ENCODE results near the gene ADCK1.
A peak's percentile ranks its signal among the peaks of the same experiment; 100 is the strongest.
"Not testable (repeated sequence)": the region's sequence is repeated elsewhere in the genome, so short reads cannot be mapped to it uniquely, and the experiment has no call there.

Gene ADCK1

DNA sequence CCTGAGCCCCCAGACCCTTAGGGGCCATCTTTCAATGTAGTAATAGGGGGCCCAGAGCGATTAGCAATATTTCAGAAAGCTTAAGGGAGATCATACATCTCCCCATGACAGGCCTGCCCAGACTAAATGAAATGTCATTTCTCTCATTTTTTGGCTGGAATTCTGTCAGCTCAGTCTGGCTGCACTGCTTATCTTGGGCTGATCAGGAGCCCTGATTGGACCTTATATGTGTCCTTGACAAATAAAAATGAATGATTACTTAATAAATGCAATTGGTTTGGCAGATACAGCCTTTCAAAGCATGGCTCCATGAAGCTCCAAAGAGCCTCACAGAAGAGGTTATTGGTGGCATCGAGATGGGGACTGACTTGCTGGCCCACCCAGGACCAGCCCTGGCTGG lies 121.9 kb downstream of the ADCK1 start:
- Histone ChIP-seq H3K36me3 (ENCODE audit: control insufficient read depth in 1 of 2, insufficient read depth in 2 of 2, low read length in 2 of 2) (peaks cover 0 to 15% of the 10 kb centered on the region in 2 donors), H3K27ac (ENCODE audit: low read length) (no peak overlapping the region)

DNA sequence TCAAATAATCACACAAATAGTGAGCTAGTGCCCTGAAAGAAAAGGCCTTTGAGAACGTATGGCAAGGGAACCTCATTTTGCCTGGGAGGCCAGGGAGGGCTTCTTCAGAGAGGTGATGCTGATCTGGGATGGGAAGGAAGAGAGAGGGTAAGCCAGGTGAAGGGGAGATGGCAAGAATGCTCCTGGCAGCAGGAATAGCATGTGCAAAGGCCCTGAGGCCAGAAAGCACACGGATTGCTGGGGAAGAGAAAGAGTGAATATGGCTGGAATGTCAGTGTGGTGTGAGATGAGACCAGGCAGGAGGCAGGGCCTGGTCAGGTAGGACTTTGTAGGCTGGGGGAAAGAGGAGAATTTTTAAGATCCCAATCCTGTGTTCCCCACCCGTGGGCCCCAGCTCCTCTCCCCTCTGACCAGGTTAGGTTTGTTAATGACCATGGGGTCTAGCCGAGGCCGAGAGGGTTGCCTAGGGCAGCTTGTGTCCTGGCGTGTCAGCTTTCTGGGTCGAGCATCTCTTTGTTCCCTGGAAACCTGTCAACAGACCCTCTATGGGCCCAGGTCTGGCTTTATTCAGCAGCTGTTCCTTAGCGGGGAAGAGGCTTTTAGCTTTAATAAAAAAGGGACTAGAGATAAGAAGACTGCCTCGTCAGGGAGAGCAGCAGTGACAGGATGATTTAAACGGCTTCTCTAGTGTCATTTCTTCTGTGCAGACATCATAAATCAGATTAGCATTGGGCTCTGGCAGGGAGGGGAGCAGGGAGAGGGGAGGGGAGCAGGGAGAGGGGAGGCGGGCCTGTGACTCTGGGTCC lies 123.4 kb downstream of the ADCK1 start:
- no peak overlapping the region for H3K4me3 ChIP-seq (ENCODE audit: low read depth in 1 of 2, low read length in 2 of 2)
- peaks cover 0 to 24% of the 10 kb centered on the region in 2 donors for H3K36me3 ChIP-seq (ENCODE audit: control insufficient read depth in 1 of 2, insufficient read depth in 2 of 2, low read length in 2 of 2)
- no peaks in the 10 kb centered on the region for H3K4me1 ChIP-seq (ENCODE audit: control insufficient read depth in 1 of 2, insufficient read depth in 2 of 2, low read length in 2 of 2)
- no peaks in the 10 kb centered on the region for H3K27me3 ChIP-seq (ENCODE audit: low read depth, low read length)
- no peaks in the 10 kb centered on the region for H3K9me3 ChIP-seq (ENCODE audit: control insufficient read depth in 1 of 2, low read length in 2 of 2)
- H3K27ac ChIP-seq (ENCODE audit: low read length), result no peak overlapping the region

More for the DNA sequence above, 121.9 kb downstream of the ADCK1 start:
- Histone ChIP-seq H3K9me3 (ENCODE audit: control insufficient read depth in 1 of 2, low read length in 2 of 2) (no peaks in the 10 kb centered on the region), H3K4me1 (ENCODE audit: control insufficient read depth in 1 of 2, insufficient read depth in 2 of 2, low read length in 2 of 2) (no peaks in the 10 kb centered on the region), H3K4me3 (ENCODE audit: low read depth in 1 of 2, low read length in 2 of 2) (no peak overlapping the region), H3K27me3 (ENCODE audit: low read depth, low read length) (no peaks in the 10 kb centered on the region)

DNA sequence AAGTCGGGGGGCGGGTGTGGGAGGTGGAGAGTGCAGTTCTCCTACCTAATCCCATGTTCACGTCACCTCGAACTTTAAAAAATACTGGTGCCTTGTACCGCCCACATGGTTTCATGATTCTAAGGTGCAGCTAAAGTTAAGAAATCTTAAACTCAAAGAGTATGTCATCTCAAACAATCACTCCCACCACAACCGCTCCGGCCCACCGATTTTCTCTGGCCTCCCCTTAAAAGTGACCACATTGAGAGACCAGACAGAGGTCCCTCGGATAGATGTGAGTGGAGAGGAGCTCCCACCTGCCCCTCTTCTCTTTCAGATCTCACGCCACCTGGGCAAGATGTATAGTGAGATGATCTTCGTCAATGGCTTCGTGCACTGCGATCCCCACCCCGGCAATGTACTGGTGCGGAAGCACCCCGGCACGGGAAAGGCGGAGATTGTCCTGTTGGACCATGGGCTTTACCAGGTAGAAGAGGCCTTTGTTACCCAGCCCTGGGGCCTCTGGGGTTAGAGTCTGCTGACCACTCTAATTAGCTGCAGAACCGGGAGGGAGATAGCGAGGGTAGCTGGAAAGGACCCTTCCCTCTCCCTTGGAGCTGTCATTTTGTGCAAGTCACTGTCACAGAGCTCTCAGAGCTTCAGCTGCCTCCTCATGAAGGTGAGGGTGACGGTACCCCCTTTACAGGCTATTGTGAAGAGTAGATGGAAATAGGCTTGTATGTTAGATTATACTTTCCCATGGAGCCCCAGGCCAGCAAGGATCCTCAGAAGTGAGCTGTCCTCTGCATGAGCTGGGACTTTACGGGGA lies 124.4 kb downstream of the ADCK1 start:
- no peaks in the 10 kb centered on the region for H3K27me3 ChIP-seq (ENCODE audit: low read depth, low read length)
- H3K9me3 ChIP-seq (ENCODE audit: control insufficient read depth in 1 of 2, low read length in 2 of 2), result no peaks in the 10 kb centered on the region
- no peaks in the 10 kb centered on the region for H3K4me1 ChIP-seq (ENCODE audit: control insufficient read depth in 1 of 2, insufficient read depth in 2 of 2, low read length in 2 of 2)
- H3K4me3 ChIP-seq (ENCODE audit: low read depth in 1 of 2, low read length in 2 of 2), result no peak overlapping the region
- H3K36me3 ChIP-seq (ENCODE audit: control insufficient read depth in 1 of 2, insufficient read depth in 2 of 2, low read length in 2 of 2), result peaks cover 0 to 30% of the 10 kb centered on the region in 2 donors
- no peak overlapping the region for H3K27ac ChIP-seq (ENCODE audit: low read length)

DNA sequence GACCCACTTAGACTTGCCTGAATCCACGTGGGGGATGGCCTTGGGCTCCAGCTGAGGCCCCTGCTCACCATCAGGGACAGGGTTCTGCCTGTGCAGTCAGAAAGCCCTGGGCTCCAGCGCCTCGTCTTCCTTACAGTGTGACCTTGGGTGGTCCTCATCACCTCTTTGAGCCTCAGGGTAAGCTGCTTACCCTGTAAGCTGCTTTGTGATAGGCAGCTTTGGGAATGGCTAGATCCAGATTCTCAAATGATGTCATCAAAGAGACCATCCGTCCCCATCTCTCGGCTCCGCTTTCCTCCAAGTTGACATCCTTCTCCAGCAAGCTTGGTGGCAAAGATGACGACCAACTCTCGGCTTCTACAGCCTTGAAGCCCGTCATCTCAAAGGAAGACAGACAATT lies 127.0 kb downstream of the ADCK1 start:
- Histone ChIP-seq H3K9me3 (ENCODE audit: control insufficient read depth in 1 of 2, low read length in 2 of 2) (no peaks in the 10 kb centered on the region), H3K27ac (ENCODE audit: low read length) (no peak overlapping the region), H3K4me1 (ENCODE audit: control insufficient read depth in 1 of 2, insufficient read depth in 2 of 2, low read length in 2 of 2) (no peaks in the 10 kb centered on the region), H3K27me3 (ENCODE audit: low read depth, low read length) (no peaks in the 10 kb centered on the region), H3K4me3 (ENCODE audit: low read depth in 1 of 2, low read length in 2 of 2) (no peak overlapping the region), H3K36me3 (ENCODE audit: control insufficient read depth in 1 of 2, insufficient read depth in 2 of 2, low read length in 2 of 2) (peaks cover 0 to 42% of the 10 kb centered on the region in 2 donors)

DNA sequence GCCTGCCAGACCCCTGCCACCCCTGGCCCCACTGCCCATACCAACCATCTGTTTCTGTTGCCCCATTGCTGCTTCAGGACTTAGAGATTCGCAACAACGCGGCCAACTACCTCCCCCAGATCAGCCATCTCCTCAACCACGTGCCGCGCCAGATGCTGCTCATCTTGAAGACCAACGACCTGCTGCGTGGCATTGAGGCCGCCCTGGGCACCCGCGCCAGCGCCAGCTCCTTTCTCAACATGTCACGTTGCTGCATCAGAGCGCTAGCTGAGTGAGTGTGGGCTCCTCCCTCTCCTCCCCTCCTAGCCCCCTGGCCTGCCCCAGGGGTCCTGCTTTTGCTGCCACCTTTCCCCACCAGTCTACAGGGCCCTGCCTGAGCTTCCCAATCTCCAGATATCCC lies 131.5 kb downstream of the ADCK1 start:
- Histone ChIP-seq H3K4me3 (ENCODE audit: low read depth in 1 of 2, low read length in 2 of 2) (no peak overlapping the region), H3K27ac (ENCODE audit: low read length) (no peak overlapping the region), H3K36me3 (ENCODE audit: control insufficient read depth in 1 of 2, insufficient read depth in 2 of 2, low read length in 2 of 2) (peaks cover 15 to 66% of the 10 kb centered on the region in 2 donors), H3K27me3 (ENCODE audit: low read depth, low read length) (no peaks in the 10 kb centered on the region), H3K9me3 (ENCODE audit: control insufficient read depth in 1 of 2, low read length in 2 of 2) (peaks cover 9 to 10% of the 10 kb centered on the region in 2 donors), H3K4me1 (ENCODE audit: control insufficient read depth in 1 of 2, insufficient read depth in 2 of 2, low read length in 2 of 2) (no peaks in the 10 kb centered on the region)

DNA sequence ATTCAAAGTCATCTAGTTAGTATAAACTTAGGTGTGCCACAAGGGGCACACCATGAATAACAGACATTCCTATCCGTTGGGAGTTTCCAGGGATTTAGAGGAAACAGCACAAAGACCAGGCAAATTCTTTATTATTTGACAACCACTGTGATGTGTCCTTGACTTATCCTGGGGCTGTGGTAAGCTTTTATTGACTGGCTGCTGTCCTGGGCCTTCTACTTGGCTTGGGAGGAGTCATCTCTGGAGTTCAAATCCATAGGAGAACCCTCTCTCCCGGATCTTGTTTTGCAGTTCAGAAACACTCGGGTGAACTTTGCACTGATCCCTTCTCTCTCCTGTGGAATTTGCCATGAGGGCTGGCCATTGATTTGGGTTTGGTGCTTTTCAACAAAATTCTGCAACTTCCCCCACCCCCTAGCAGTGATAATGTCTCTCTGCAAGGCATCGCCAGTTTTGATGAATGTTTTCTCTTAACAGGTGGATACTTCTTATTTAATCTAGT lies 136.3 kb downstream of the ADCK1 start:
- Histone ChIP-seq H3K36me3 (ENCODE audit: control insufficient read depth in 1 of 2, insufficient read depth in 2 of 2, low read length in 2 of 2) (peaks cover 15 to 42% of the 10 kb centered on the region in 2 donors), H3K4me3 (ENCODE audit: low read depth in 1 of 2, low read length in 2 of 2) (peak overlapping the region in 1 of 2 donors; percentile 17), H3K27me3 (ENCODE audit: low read depth, low read length) (no peaks in the 10 kb centered on the region), H3K27ac (ENCODE audit: low read length) (no peak overlapping the region), H3K9me3 (ENCODE audit: control insufficient read depth in 1 of 2, low read length in 2 of 2) (peaks cover 9 to 17% of the 10 kb centered on the region in 2 donors), H3K4me1 (ENCODE audit: control insufficient read depth in 1 of 2, insufficient read depth in 2 of 2, low read length in 2 of 2) (no peaks in the 10 kb centered on the region)

DNA sequence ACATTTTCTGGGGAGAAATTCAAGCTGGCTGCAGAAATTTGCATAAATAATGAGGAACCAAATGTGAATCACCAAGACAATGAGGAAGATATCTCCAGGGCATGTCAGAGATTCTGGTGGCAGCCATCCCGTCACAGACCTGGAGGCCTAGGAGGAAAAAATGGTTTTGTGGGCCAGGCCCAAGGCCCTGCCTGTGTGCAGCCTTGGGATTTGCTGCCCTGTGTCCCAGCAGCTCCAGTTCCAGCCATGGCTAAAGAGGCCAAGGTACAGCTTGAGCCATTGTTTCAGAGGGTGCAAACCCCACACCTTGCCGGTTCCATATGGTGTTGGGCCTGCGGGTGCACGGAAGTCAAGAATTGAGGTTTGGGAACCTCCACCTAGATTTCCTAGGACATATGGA lies 147.5 kb downstream of the ADCK1 start:
- Histone ChIP-seq H3K36me3 (ENCODE audit: control insufficient read depth in 1 of 2, insufficient read depth in 2 of 2, low read length in 2 of 2) (no peaks in the 10 kb centered on the region), H3K9me3 (ENCODE audit: control insufficient read depth in 1 of 2, low read length in 2 of 2) (no peaks in the 10 kb centered on the region), H3K4me3 (ENCODE audit: low read depth in 1 of 2, low read length in 2 of 2) (no peak overlapping the region), H3K27me3 (ENCODE audit: low read depth, low read length) (no peaks in the 10 kb centered on the region), H3K4me1 (ENCODE audit: control insufficient read depth in 1 of 2, insufficient read depth in 2 of 2, low read length in 2 of 2) (no peaks in the 10 kb centered on the region), H3K27ac (ENCODE audit: low read length) (no peak overlapping the region)

DNA sequence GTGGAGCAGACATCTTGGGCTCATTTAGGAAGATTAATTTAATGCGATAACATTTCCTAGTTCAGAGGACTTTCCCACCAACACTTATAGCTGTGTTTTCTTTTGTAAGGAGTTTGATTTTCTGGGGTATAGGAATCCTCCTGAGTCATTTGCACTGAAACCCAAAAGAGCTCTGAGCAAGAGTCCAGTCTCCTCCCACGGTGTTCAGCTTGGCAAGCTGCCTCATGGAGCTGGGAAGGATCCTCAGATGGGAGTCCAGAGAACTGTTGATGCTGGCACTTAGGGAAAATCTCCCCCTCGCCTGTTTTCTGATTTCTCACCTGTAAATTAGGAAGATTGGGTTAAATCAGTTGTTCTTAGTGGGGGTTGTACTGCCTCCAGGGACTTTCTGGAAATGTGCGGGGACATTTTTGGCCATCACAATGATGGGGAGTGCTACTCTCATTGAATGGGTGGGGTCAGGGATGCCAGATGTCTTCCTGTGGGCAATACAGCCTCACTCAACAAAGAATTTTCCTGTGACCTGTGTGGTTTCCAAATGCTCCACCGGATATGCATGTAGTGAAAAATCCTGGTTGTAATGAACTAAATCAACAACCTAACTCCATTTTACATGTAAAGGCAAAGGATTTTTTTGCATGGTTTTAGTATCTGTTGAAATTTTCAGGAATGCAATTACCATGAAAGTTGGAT lies 150.6 kb downstream of the ADCK1 start:
- H3K27ac ChIP-seq (ENCODE audit: low read length), result no peak overlapping the region
- H3K4me1 ChIP-seq (ENCODE audit: control insufficient read depth in 1 of 2, insufficient read depth in 2 of 2, low read length in 2 of 2), result no peaks in the 10 kb centered on the region
- no peaks in the 10 kb centered on the region for H3K36me3 ChIP-seq (ENCODE audit: control insufficient read depth in 1 of 2, insufficient read depth in 2 of 2, low read length in 2 of 2)
- H3K27me3 ChIP-seq (ENCODE audit: low read depth, low read length), result no peaks in the 10 kb centered on the region
- H3K9me3 ChIP-seq (ENCODE audit: control insufficient read depth in 1 of 2, low read length in 2 of 2), result no peaks in the 10 kb centered on the region
- no peak overlapping the region for H3K4me3 ChIP-seq (ENCODE audit: low read depth in 1 of 2, low read length in 2 of 2)

DNA sequence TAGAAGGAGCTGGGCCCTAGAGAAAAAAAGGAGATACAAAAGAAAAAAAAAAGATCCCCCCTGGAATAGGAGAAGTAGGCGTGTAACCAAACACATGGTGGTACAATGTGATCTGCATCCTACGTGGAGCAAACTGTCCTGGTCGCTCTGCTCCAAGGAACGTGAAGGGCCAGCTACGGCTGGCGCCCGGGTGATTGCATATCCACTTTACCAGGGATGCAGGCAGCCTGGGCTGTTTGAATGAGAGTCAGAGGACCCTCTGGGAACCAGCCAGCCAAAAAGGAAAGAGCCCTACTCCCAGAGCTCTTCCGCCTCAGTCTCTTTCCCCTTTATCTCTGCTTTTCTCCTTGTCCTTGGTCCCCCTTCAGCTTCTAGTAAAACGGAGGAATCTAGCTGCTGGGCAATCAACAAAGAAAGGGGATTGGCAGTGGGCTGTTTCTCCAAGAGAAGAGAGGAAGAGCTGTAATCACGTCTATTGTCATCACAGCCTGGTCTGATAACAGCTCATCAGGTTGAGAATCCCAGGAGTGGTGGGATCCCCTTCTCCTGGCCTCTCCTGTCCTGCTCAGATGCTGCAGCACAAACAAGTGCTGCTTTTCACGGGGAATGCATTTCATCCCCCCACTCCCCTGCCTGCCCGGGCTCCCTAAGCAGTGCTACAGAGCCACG lies 156.0 kb downstream of the ADCK1 start:
- Histone ChIP-seq H3K4me1 (ENCODE audit: control insufficient read depth in 1 of 2, insufficient read depth in 2 of 2, low read length in 2 of 2) (no peaks in the 10 kb centered on the region), H3K27me3 (ENCODE audit: low read depth, low read length) (no peaks in the 10 kb centered on the region), H3K4me3 (ENCODE audit: low read depth in 1 of 2, low read length in 2 of 2) (no peak overlapping the region), H3K36me3 (ENCODE audit: control insufficient read depth in 1 of 2, insufficient read depth in 2 of 2, low read length in 2 of 2) (no peaks in the 10 kb centered on the region), H3K27ac (ENCODE audit: low read length) (no peak overlapping the region), H3K9me3 (ENCODE audit: control insufficient read depth in 1 of 2, low read length in 2 of 2) (no peaks in the 10 kb centered on the region)

DNA sequence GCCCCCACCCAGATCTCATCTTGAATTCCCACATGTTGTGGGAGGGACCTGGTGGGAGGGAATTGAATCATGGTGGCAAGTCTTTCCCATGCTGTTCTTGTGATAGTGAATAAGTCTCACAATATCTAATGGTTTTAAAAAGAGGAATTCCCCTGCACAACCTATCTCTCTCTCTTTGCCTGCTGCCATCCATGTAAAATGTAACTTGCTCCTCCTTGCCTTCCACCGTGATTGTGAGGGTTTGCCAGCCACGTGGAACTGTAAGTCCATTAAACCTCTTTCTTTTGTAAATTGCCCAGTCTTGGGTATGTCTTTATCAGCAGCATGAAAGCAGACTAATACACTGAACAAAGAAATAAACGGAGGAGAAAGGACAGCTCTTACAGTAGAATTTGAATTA lies 159.8 kb downstream of the ADCK1 start:
- H3K36me3 ChIP-seq (ENCODE audit: control insufficient read depth in 1 of 2, insufficient read depth in 2 of 2, low read length in 2 of 2); H3K27me3 ChIP-seq (ENCODE audit: low read depth, low read length); H3K4me1 ChIP-seq (ENCODE audit: control insufficient read depth in 1 of 2, insufficient read depth in 2 of 2, low read length in 2 of 2); H3K9me3 ChIP-seq (ENCODE audit: control insufficient read depth in 1 of 2, low read length in 2 of 2); H3K27ac ChIP-seq (ENCODE audit: low read length); H3K4me3 ChIP-seq (ENCODE audit: low read depth in 1 of 2, low read length in 2 of 2): not testable (repeated sequence)
